Activated CD4-positive, alpha-beta memory T cell treated with anti-CD3 and anti-CD28 coated beads, Interleukin-2, amount 10 ng/mL, durations not matched to agents 7 days and 5 days (primary cell): ENCODE results near the gene PIH1D2. TPM values are rescaled to one million over a fixed set of nuclear protein-coding genes. Genes with fewer than 3 reads are reported as not detected.
A peak's percentile ranks its signal among the peaks of the same experiment; 100 is the strongest.
"Not testable (repeated sequence)": the region's sequence is repeated elsewhere in the genome, so short reads cannot be mapped to it uniquely, and the experiment has no call there.

Experiments used
- CTCF ChIA-PET: fragments of 350-600 bp; sonication (Branson Sonifier 250); formaldehyde crosslinking; loops from one replicate; lab custom pipeline; 2021; ENCODE audit warnings: antibody characterized with exemption, inconsistent platforms; lab: Charles Lee
- POLR2A ChIA-PET: fragments of 350-600 bp; sonication (Branson Sonifier 250); formaldehyde crosslinking; loops from one replicate; lab custom pipeline; 2021; ENCODE audit warnings: antibody characterized with exemption; lab: Charles Lee
- DNase-seq: peaks from one replicate; pipeline ENCODE4 v3.0.0-alpha.2; 2020
- H3K27ac Mint-ChIP-seq: one replicate; pipeline ENCODE4 v1.8.0; 2021; ENCODE audit warnings: mild to moderate bottlenecking, mixed read lengths
- H3K27me3 Mint-ChIP-seq: one replicate; pipeline ENCODE4 v1.8.0; 2021; ENCODE audit warnings: mixed read lengths
- H3K36me3 Mint-ChIP-seq: one replicate; pipeline ENCODE4 v1.8.0; 2021; ENCODE audit warnings: low read depth, mixed read lengths
- H3K4me1 Mint-ChIP-seq: one replicate; pipeline ENCODE4 v1.8.0; 2021; ENCODE audit warnings: mixed read lengths
- H3K4me3 Mint-ChIP-seq: one replicate; pipeline ENCODE4 v1.8.0; 2021; ENCODE audit warnings: mild to moderate bottlenecking, mixed read lengths
- H3K9me3 Mint-ChIP-seq: one replicate; pipeline ENCODE4 v1.8.0; 2021; ENCODE audit warnings: mixed read lengths
- total RNA-seq, 2 experiments: library from RNA; stranded (reverse); gene quantifications; one replicate each; pipeline ENCODE4 v1.2.3, GENCODE V29; 2021

PIH1D2 gene
- total RNA-seq, 2 experiments from 2014 or later, result 0.18 TPM; not detected in 1

DNA sequence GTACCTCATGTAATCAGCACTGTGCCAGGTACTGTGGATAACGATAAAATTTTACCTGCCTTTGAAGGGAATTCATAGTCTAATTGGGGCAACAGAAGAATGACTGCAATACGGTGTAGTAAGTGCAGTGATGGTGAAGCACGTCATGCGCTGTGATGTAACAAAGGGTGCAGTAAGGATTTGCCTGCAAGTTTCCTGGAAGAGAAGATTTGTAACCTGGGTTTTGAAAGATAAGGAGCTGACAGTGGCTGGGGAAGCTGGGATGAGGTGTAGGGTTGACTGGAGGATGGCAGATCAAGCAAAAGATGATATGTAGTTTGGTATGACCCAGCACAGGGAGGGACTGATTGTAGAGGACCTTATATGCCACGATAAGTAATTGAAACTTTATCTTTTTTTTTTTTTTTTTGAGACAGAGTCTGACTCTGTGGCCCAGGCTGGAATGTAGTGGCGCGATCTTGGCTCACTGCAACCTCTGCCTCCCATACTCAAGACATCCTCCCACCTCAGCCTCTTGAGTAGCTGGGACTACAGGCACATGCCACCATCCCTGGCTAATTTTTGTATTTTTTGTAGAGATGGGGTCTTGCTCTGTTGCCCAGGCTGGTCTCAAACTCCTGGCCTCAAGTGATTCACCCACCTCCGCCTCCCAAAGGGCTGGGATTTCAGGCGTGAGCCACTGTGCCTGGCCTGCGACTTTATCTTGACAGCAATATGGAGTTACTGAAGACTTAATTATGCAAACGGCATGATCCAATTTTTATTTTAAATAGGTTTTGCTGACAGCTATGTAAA lies 24.1 kb upstream of the PIH1D2 start:
- H3K4me3 Mint-ChIP-seq, result no peak overlapping the region
- CTCF ChIA-PET, result interaction anchor here (0.6 kb wide), 1 partner anchor 16 kb away, joined by 6 read pairs; no protein-coding TSS in a partner anchor
- POLR2A ChIA-PET, result no interaction called here
- no peaks in the 10 kb centered on the region for H3K4me1 Mint-ChIP-seq
- H3K9me3 Mint-ChIP-seq, result no peaks in the 10 kb centered on the region
- H3K36me3 Mint-ChIP-seq, result peaks cover 22% of the 10 kb centered on the region
- no peak for DNase-seq
- no peaks in the 10 kb centered on the region for H3K27me3 Mint-ChIP-seq
- no peak overlapping the region for H3K27ac Mint-ChIP-seq

DNA sequence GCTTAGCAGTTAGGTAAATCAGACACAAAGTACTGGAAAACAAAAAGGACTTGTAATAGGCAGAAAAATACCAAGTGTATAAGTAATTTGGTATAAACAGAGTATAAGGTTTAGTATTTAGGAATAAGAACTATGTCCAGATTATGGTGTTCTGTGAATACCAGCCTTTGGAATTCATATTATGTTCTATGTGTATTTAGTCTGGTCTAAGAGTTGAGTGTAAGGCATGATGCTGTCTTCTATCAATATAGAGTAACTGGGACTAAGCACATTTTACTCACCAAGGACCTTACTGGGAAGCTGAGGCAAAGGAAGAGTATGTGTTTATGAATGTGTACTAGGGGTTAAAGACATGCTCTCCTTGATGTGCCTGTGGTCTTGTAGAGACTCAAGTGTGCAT lies 22.4 kb upstream of the PIH1D2 start:
- Mint-ChIP-seq H3K9me3 (no peaks in the 10 kb centered on the region), H3K27me3 (no peaks in the 10 kb centered on the region), H3K27ac (no peak overlapping the region), H3K4me1 (peaks cover 4% of the 10 kb centered on the region), H3K4me3 (no peak overlapping the region), H3K36me3 (peaks cover 38% of the 10 kb centered on the region)
- ChIA-PET POLR2A (no interaction called here), CTCF (interaction anchor here (0.6 kb wide), 1 partner anchor 21 kb away, joined by 3 read pairs; no protein-coding TSS in a partner anchor)
- DNase-seq, result no peak

DNA sequence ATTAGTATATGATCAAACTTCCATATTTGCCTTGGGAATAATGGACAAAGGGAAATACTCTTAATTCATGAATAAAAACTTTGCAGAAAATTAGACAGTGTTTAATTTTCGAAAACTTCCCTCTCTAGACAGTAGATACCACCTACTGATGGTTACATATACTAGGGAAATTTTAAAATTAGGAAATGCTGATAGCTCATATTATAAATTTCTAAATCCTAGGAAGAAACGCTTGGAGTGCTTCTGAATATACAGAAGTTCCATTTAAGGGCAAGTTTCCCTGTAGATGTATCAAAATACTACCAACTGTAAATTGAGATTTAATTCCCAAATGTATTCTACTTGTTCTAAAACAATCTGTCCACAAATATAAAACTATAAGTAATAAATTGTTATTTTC lies 21.5 kb upstream of the PIH1D2 start:
- H3K9me3 Mint-ChIP-seq, POLR2A ChIA-PET, H3K4me1 Mint-ChIP-seq, H3K27ac Mint-ChIP-seq, DNase-seq, H3K4me3 Mint-ChIP-seq, H3K27me3 Mint-ChIP-seq: not testable (repeated sequence)
- CTCF ChIA-PET, result interaction anchor here (0.6 kb wide), 1 partner anchor 18 kb away, joined by 3 read pairs; no protein-coding TSS in a partner anchor
- peaks cover 46% of the 10 kb centered on the region for H3K36me3 Mint-ChIP-seq

DNA sequence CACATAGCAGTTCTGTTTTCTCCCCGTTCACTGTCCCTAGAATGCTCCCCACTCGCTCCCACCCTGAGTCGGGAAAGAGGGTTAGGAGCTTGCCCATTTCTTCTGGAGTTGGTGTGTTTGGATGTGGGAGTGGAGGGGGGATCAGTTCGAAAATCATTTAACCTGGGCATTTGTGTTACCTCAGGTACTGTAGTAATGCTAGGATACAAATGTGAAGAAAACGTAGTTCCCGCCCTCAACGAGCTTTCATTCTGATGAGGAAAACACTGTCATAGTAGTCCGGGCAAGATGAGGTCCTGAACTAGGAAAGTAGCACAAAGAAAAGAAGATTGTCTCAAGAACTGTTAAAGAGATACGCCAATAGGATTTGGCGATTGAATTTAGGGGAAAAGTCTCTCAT lies 13.4 kb upstream of the PIH1D2 start:
- H3K27me3 Mint-ChIP-seq, result no peaks in the 10 kb centered on the region
- no peaks in the 10 kb centered on the region for H3K9me3 Mint-ChIP-seq
- DNase-seq, result no peak
- POLR2A ChIA-PET, result interaction anchor here (0.6 to 3.2 kb wide), 9 partner anchors 11 to 320 kb away, joined by 3 to 30 read pairs (median 3); partner anchors contain the start of genes NKAPD1 and PIH1D2
- CTCF ChIA-PET, result interaction anchor here (1.5 kb wide), 1 partner anchor 155 kb away, joined by 7 read pairs; no protein-coding TSS in a partner anchor
- peak overlapping the region; percentile 96 for H3K27ac Mint-ChIP-seq
- peak overlapping the region; percentile 100 for H3K4me3 Mint-ChIP-seq
- peaks cover 86% of the 10 kb centered on the region for H3K36me3 Mint-ChIP-seq
- peaks cover 69% of the 10 kb centered on the region for H3K4me1 Mint-ChIP-seq

DNA sequence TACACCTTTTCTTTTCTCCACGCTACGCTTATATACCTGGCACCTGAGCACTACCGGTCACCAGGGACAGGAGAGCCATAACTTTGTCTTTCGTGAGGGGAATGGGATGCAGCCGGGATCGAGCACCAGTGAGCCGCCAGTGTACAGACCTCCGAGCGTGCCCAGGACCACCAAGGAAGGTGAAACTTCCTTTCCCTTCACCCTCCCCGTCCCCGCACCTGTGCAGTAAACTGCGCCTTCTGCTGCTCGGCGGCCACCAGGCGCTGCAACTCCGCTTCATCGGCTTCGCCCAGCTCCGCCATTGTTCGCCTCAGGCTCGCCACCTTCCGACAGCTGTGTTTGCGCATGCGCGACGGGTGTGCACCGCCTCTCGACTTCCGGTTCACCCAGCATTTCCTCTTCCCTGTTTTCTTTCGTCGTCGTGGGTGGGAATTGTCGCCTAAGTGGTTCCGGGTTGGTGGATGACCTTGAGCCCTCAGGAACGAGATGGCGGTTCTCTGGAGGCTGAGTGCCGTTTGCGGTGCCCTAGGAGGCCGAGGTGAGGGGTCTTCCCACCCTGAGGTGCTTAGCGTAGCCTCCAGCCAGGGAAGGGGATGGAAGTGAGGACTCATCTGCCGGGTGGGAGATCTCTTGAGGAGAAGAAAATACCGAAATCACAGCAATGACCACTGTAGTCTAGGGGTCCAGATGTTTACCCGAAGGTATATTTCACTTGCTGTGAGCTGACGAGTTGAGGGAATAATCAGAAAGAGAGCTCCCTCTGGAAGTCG lies 12.8 kb upstream of the PIH1D2 start, which contains the start of the genes SDHD and TIMM8B:
TSS of gene SDHD (plus strand) at position 452 of the 770 bp plus-strand sequence. CDS start at position 487, 35 bp downstream.
TSS of gene TIMM8B (minus strand) at position 335 of the 770 bp plus-strand sequence. CDS start at position 302, 33 bp downstream.
- H3K36me3 Mint-ChIP-seq, result peaks cover 83% of the 10 kb centered on the region
- ChIA-PET CTCF (interaction anchor here (0.6 to 1.5 kb wide), 3 partner anchors 9 to 155 kb away, joined by 3 to 7 read pairs (median 3); no protein-coding TSS in a partner anchor), POLR2A (interaction anchor here (0.6 to 3.2 kb wide), 10 partner anchors 10 to 319 kb away, joined by 3 to 30 read pairs (median 3); partner anchors contain the start of genes DLAT, NKAPD1 and PIH1D2)
- peak within 1 kb of the TSS; percentile 96 for H3K27ac Mint-ChIP-seq
- peak within 1 kb of the TSS; percentile 100 for H3K4me3 Mint-ChIP-seq
- H3K9me3 Mint-ChIP-seq, result no peaks in the 10 kb centered on the region
- no peaks in the 10 kb centered on the region for H3K27me3 Mint-ChIP-seq
- DNase-seq, result peak; percentile 96
- H3K4me1 Mint-ChIP-seq, result peaks cover 72% of the 10 kb centered on the region

DNA sequence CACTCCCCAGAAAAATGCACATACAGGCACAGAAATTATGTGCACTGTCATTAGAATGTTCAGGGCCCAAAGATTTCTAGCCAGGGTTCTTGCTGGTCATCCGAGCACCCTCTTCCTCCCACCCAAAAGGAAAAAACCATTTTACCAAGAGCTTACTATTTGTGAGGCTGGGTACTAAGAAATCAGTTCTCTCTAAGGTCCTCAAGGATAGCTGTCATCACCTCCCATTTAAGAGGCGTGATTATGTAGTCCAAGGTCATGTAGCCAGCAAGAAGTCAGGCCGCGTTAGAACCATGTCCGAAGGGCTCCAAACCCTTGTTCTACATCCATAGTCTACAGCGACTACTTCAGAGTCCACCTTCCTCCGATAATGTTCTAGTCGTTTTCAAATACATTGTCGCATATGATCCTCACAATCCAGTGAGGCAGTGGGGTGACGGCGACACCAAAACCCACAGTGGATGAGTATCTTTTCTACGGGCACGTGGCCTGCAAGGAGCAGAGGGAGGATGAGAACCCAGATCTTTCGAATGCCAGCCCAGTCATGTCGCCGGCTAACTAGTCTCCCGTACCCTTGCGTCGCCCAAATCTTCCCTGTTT lies 12.1 kb upstream of the PIH1D2 start:
- Mint-ChIP-seq H3K36me3 (peaks cover 78% of the 10 kb centered on the region), H3K27me3 (no peaks in the 10 kb centered on the region), H3K9me3 (no peaks in the 10 kb centered on the region), H3K4me1 (peaks cover 70% of the 10 kb centered on the region), H3K27ac (peak overlapping the region; percentile 96), H3K4me3 (peak overlapping the region; percentile 100)
- peak; percentile 56 for DNase-seq
- CTCF ChIA-PET, result interaction anchor here (0.6 to 1.5 kb wide), 3 partner anchors 8 to 154 kb away, joined by 3 to 7 read pairs (median 3); no protein-coding TSS in a partner anchor
- POLR2A ChIA-PET, result interaction anchor here (1.0 to 3.2 kb wide), 7 partner anchors 10 to 159 kb away, joined by 3 to 30 read pairs (median 4); partner anchors contain the start of genes DLAT, NKAPD1 and PIH1D2

DNA sequence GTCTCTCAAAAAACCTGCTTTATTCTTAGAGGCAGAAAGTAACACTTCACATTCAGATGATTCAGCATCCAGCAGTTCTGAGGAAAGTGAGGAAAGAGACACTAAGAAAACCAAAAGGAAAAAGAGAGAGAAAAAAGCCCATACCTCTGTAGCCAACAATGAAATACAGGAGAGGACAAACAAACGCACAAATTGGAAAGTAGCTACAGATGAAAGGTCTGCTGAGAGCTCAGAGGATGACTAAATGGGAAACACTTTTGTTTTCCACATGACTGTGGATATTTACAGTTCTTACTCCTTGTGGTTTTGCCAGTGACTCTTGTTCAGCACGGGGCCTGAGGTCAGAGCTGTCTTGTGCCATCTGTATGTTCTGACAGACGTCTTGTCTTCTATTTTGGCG lies 8.9 kb upstream of the PIH1D2 start:
- ChIA-PET POLR2A (interaction anchor here (0.6 to 1.6 kb wide), 3 partner anchors 8 to 151 kb away, joined by 3 to 7 read pairs (median 5); partner anchors contain the start of genes NKAPD1 and PIH1D2), CTCF (interaction anchor here (1.0 to 1.2 kb wide), 3 partner anchors 8 to 151 kb away, joined by 3 to 4 read pairs (median 4); partner anchors contain the start of gene NKAPD1)
- Mint-ChIP-seq H3K27ac (peak overlapping the region; percentile 50), H3K36me3 (peaks cover 75% of the 10 kb centered on the region), H3K4me1 (peaks cover 49% of the 10 kb centered on the region), H3K4me3 (no peak overlapping the region), H3K27me3 (no peaks in the 10 kb centered on the region), H3K9me3 (no peaks in the 10 kb centered on the region)
- peak; percentile 21 for DNase-seq

DNA sequence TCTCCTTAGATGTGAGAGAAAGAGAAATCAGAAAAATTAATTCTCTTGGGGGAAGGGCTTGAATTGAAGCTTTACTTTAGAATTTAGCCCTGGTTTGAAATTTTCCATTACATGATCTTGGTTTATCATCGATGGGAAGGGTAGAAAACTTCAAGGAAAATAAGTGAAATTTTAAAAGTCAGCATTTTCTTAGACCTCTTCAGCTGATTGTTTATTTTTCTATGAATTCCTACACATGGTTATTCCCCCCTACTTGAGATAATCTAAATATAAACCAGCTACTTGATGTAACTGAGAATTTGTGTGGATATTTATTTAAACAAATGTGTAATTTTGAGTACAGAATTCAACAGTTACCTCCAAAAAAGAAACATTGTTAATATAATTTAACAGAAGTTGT lies 10.9 kb downstream of the PIH1D2 start:
- CTCF ChIA-PET, result no interaction called here
- no peaks in the 10 kb centered on the region for H3K9me3 Mint-ChIP-seq

DNA sequence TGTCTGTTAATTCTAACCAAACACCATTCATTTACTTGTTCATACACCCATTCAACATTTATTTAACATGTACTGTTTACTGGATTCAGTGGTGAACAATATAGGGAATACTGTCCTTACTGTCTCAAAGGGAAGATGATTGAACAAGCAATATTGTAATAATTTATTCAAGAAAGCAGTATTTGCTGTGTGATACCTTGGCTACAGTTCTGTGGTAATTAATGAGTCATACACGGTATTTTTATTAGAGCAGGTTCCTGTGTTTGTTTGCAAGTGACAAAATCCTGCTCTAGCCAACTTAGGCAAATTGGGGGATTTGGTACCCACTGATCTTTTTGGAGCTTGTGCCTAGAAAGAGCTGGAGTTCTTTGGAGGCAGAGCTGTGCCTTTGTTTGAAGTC lies 15.7 kb downstream of the PIH1D2 start:
- Mint-ChIP-seq H3K4me1 (peaks cover 13% of the 10 kb centered on the region), H3K36me3 (peaks cover 54% of the 10 kb centered on the region), H3K27ac (no peak overlapping the region), H3K27me3 (no peaks in the 10 kb centered on the region), H3K9me3 (no peaks in the 10 kb centered on the region), H3K4me3 (no peak overlapping the region)
- no peak for DNase-seq
- ChIA-PET CTCF (interaction anchor here (1.4 to 1.6 kb wide), 2 partner anchors 76 to 126 kb away, joined by 4 to 7 read pairs; no protein-coding TSS in a partner anchor), POLR2A (no interaction called here)

More for the DNA sequence above, 10.9 kb downstream of the PIH1D2 start:
- peaks cover 1% of the 10 kb centered on the region for H3K4me1 Mint-ChIP-seq
- H3K36me3 Mint-ChIP-seq, result peaks cover 26% of the 10 kb centered on the region
- DNase-seq, result no peak
- no peak overlapping the region for H3K4me3 Mint-ChIP-seq
- H3K27ac Mint-ChIP-seq, result no peak overlapping the region
- POLR2A ChIA-PET, result no interaction called here
- H3K27me3 Mint-ChIP-seq, result no peaks in the 10 kb centered on the region

DNA sequence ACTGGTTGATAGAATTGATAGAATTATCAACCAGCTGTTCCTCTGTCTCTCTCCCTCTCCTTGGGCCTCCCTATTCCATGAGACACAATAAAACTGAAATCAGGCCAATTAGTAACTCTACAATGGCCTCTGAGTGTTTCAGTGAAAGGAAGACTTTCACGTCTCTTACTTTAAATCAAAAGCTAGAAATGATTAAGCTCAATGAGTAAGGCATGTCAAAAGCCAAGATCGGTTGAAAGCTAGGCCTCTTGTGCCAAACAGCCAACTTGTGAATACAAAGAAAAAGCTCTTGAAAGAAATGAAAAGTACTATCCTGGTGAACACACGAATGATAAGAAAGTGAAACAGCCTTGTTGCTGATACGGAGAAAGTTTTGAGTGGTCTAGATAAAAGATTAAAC lies 16.6 kb downstream of the PIH1D2 start:
- Mint-ChIP-seq H3K36me3 (peaks cover 54% of the 10 kb centered on the region), H3K27me3 (no peaks in the 10 kb centered on the region), H3K4me1 (peaks cover 13% of the 10 kb centered on the region), H3K9me3 (no peaks in the 10 kb centered on the region), H3K4me3 (no peak overlapping the region), H3K27ac (peak overlapping the region; percentile 4)
- ChIA-PET POLR2A (interaction anchor here (0.7 to 0.9 kb wide), 2 partner anchors 33 to 291 kb away, joined by 3 to 4 read pairs; partner anchors contain the start of genes DLAT and PPP2R1B), CTCF (interaction anchor here (1.4 to 1.6 kb wide), 2 partner anchors 75 to 125 kb away, joined by 4 to 7 read pairs; no protein-coding TSS in a partner anchor)
- DNase-seq, result no peak

DNA sequence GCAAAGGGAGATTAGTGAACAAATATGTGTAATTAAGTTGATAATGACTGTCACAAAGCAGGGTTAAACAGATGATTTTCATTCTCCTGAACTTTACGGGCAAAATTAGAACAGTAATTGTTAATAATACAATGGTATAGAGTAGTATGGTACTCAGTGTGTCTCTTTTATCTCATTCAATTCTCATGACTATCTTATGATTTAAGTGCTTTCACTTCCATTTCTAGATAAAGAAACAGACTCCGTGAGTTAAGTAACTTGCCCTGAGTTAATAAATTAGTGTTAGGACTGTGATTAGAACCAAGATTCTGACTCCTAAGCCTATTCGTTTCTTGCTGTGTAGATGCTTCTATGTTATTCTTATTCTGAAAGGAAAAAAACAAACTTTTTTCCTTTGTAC lies 22.0 kb downstream of the PIH1D2 start:
- Mint-ChIP-seq H3K4me3 (no peak overlapping the region), H3K27me3 (no peaks in the 10 kb centered on the region), H3K4me1 (peaks cover 10% of the 10 kb centered on the region), H3K9me3 (no peaks in the 10 kb centered on the region), H3K36me3 (peaks cover 68% of the 10 kb centered on the region), H3K27ac (no peak overlapping the region)
- ChIA-PET CTCF (no interaction called here), POLR2A (no interaction called here)
- DNase-seq, result no peak

DNA sequence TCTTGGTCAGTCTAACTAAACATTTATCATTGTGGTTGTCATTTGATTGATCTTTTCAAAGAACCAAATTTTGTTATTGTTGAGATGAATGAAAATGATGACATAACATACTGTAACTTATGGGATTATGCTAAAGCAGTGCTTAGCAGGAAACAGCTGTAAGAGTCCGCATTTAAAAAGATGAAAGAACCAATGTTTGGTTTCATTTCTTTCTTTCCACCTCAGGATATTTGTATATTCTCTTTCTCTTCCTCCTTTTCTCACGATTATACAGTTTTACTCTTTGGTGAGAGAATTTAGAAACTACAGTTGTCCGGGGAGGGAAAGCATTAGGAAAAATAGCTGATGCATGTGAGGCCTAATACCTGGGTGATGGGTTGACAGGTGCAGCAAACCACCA lies 23.1 kb downstream of the PIH1D2 start:
- H3K9me3 Mint-ChIP-seq, result no peaks in the 10 kb centered on the region
- H3K4me3 Mint-ChIP-seq, result no peak overlapping the region
- peaks cover 7% of the 10 kb centered on the region for H3K4me1 Mint-ChIP-seq
- peaks cover 69% of the 10 kb centered on the region for H3K36me3 Mint-ChIP-seq
- no peak for DNase-seq
- ChIA-PET CTCF (interaction anchor here (0.7 kb wide), 1 partner anchor 124 kb away, joined by 3 read pairs; no protein-coding TSS in a partner anchor), POLR2A (no interaction called here)
- H3K27ac Mint-ChIP-seq, result no peak overlapping the region
- no peaks in the 10 kb centered on the region for H3K27me3 Mint-ChIP-seq
